ENCODE results near the gene CHST6.

Gene CHST6

GRCh38 chr16:75443298-75443697, 51.9 kb downstream of the CHST6 start:
- no peak overlapping the region for H2AFZ ChIP-seq (ENCODE audit: low read depth, low read length)
- TF ChIP-seq CTCF (IDR thresholded peaks at IDR 0.05; ENCODE audit: low read depth, low read length) (no peak), EZH2phosphoT487 (IDR thresholded peaks at IDR 0.05; ENCODE audit: low read depth) (no peak)
- H3K79me2 ChIP-seq (ENCODE audit: low read length) = no peaks in the 10 kb centered on the region
- H3K4me3 ChIP-seq (ENCODE audit: low read length) = no peak overlapping the region
- H4K20me1 ChIP-seq (ENCODE audit: insufficient read depth, low read length) = no peaks in the 10 kb centered on the region
- H3K4me2 ChIP-seq (ENCODE audit: low read length) = no peak overlapping the region
- no peaks in the 10 kb centered on the region for H3K27me3 ChIP-seq (ENCODE audit: low read depth, low read length)
- no peaks in the 10 kb centered on the region for H3K36me3 ChIP-seq (replicated peaks; ENCODE audit: low read depth, low read length)
- H3K9ac ChIP-seq (ENCODE audit: low read length) = no peak overlapping the region
- H3K9me3 ChIP-seq (ENCODE audit: insufficient read depth, low read length) = no peaks in the 10 kb centered on the region
- no peak overlapping the region for H3K27ac ChIP-seq (ENCODE audit: low read length)
- no peaks in the 10 kb centered on the region for H3K4me1 ChIP-seq (ENCODE audit: low read length)

GRCh38 chr16:75433732-75434413, 61.4 kb downstream of the CHST6 start:
- peak overlapping the region; percentile 4; the same call in 1 of the 2 replicates for H3K27ac ChIP-seq (ENCODE audit: low read length)
- peak overlapping the region; percentile 98 for H2AFZ ChIP-seq (ENCODE audit: low read depth, low read length)

GRCh38 chr16:75432828-75433731, 62.2 kb downstream of the CHST6 start, which contains the start of gene CFDP1:
Gene CFDP1, minus strand, starts transcription at chr16:75433503. Its CDS starts 151 bp downstream, at chr16:75433352.
- Histone ChIP-seq H3K4me1 (ENCODE audit: low read length) (peaks cover 5% of the 10 kb centered on the region; the same call in 1 of the 2 replicates), H4K20me1 (ENCODE audit: insufficient read depth, low read length) (no peaks in the 10 kb centered on the region), H3K4me2 (ENCODE audit: low read length) (peak within 1 kb of the TSS; percentile 94), H3K27ac (ENCODE audit: low read length) (peak within 1 kb of the TSS; percentile 20), H3K36me3 (replicated peaks; ENCODE audit: low read depth, low read length) (no peaks in the 10 kb centered on the region), H2AFZ (ENCODE audit: low read depth, low read length) (peak within 1 kb of the TSS; percentile 98), H3K27me3 (ENCODE audit: low read depth, low read length) (no peaks in the 10 kb centered on the region), H3K79me2 (ENCODE audit: low read length) (peaks cover 25% of the 10 kb centered on the region), H3K9me3 (ENCODE audit: insufficient read depth, low read length) (no peaks in the 10 kb centered on the region), H3K9ac (ENCODE audit: low read length) (peak within 1 kb of the TSS; percentile 71), H3K4me3 (ENCODE audit: low read length) (peak within 1 kb of the TSS; percentile 84)
- TF ChIP-seq EZH2phosphoT487 (IDR thresholded peaks at IDR 0.05; ENCODE audit: low read depth) (no peak), CTCF (IDR thresholded peaks at IDR 0.05; ENCODE audit: low read depth, low read length) (no peak)

More at GRCh38 chr16:75433732-75434413, 61.4 kb downstream of the CHST6 start:
- TF ChIP-seq CTCF (IDR thresholded peaks at IDR 0.05; ENCODE audit: low read depth, low read length) = no peak
- no peak for TF ChIP-seq EZH2phosphoT487 (IDR thresholded peaks at IDR 0.05; ENCODE audit: low read depth)
- Histone ChIP-seq H3K27me3 (ENCODE audit: low read depth, low read length) (no peaks in the 10 kb centered on the region), H3K4me3 (ENCODE audit: low read length) (peak overlapping the region; percentile 84), H3K4me1 (ENCODE audit: low read length) (peaks cover 5% of the 10 kb centered on the region; the same call in 1 of the 2 replicates), H3K9ac (ENCODE audit: low read length) (peak overlapping the region; percentile 65), H3K36me3 (replicated peaks; ENCODE audit: low read depth, low read length) (no peaks in the 10 kb centered on the region), H3K9me3 (ENCODE audit: insufficient read depth, low read length) (no peaks in the 10 kb centered on the region), H3K4me2 (ENCODE audit: low read length) (peak overlapping the region; percentile 73), H3K79me2 (ENCODE audit: low read length) (peaks cover 25% of the 10 kb centered on the region), H4K20me1 (ENCODE audit: insufficient read depth, low read length) (no peaks in the 10 kb centered on the region)

All from OCI-LY3 (cell line).